Regular cardiac myocyte (primary cell): Measurements from ENCODE around the gene PRC1. TPM values are rescaled to one million over a fixed set of nuclear protein-coding genes. Genes with fewer than 3 reads are reported as not detected.

ENCODE experiments used
- total RNA-seq: library from RNA; depleted of rRNA; stranded (reverse); fragments of >200 nt; gene quantifications from 2 replicates; pipeline ENCODE4 v1.2.3, GENCODE V29; 2014

Gene PRC1
- total RNA-seq, result 33.5 and 247 TPM in 2 replicates

GRCh38 chr15:90994417-90995311 lies at the start of gene PRC1:
Gene PRC1, minus strand, starts transcription at chr15:90994535. Its CDS starts 118 bp downstream, at chr15:90994417.

GRCh38 chr15:91022075-91022831 lies 27.9 kb upstream of the PRC1 start, which contains the start of gene VPS33B:
Gene VPS33B, minus strand, starts transcription at chr15:91022594. Its CDS starts 345 bp downstream, at chr15:91022249.

GRCh38 chr15:90954712-90955623 lies 39.4 kb downstream of the PRC1 start, which contains the start of gene RCCD1:
Gene RCCD1, plus strand, starts transcription at chr15:90954884. Its CDS starts 1,851 bp downstream, at chr15:90956735.

GRCh38 chr15:90934949-90935751 lies 59.2 kb downstream of the PRC1 start, which contains the start of gene UNC45A:
Gene UNC45A, plus strand, starts transcription at chr15:90935285. Its CDS starts 40 bp downstream, at chr15:90935325.

GRCh38 chr15:90931828-90932659 lies 62.3 kb downstream of the PRC1 start, which contains the start of gene HDDC3:
Gene HDDC3, minus strand, starts transcription at chr15:90932549. Its CDS starts 9 bp downstream, at chr15:90932540.

Other genes with a start within 250 kb of the PRC1 start
- 39.5 and 94.1 TPM in 2 replicates for gene FURIN, start 125.9 kb downstream of the PRC1 start, total RNA-seq
- gene FES, start 110.0 kb downstream of the PRC1 start, total RNA-seq, result 15.7 and 30.2 TPM in 2 replicates
- 18.6 and 22.0 TPM in 2 replicates for gene MAN2A2, start 91.2 kb downstream of the PRC1 start, total RNA-seq
- gene HDDC3, start 62.0 kb downstream of the PRC1 start, total RNA-seq, result 19.2 and 21.5 TPM in 2 replicates
- gene UNC45A, start 59.2 kb downstream of the PRC1 start, total RNA-seq, result 89.9 and 101 TPM in 2 replicates
- 11.3 and 15.7 TPM in 2 replicates for gene RCCD1, start 39.7 kb downstream of the PRC1 start, total RNA-seq
- gene VPS33B, start 28.1 kb upstream of the PRC1 start, total RNA-seq, result 9.6 and 10.7 TPM in 2 replicates
- gene SV2B, start 105.7 kb upstream of the PRC1 start, total RNA-seq, result not detected in 2 replicates